Prostate gland (tissue), 2 donors: Measurements from ENCODE around the gene AGBL4. TPM values are rescaled to one million over a fixed set of nuclear protein-coding genes. Genes with fewer than 3 reads are reported as not detected.
"Not testable (repeated sequence)": the region's sequence is repeated elsewhere in the genome, so short reads cannot be mapped to it uniquely, and the experiment has no call there.

ENCODE experiments used
- DNase-seq: peaks from one replicate; pipeline ENCODE4 v3.0.0-alpha.2; 2019; ENCODE audit warnings: low spot score
- H3K27ac ChIP-seq, 2 donors: fragments of 200-600 bp; sonication (generic); 2 replicates each; pipeline ENCODE4 v1.5.1; 2017 to 2019
- H3K27me3 ChIP-seq: fragments of 200-600 bp; sonication (generic); replicated peaks from 2 replicates; pipeline ENCODE4 v1.5.1; 2019; ENCODE audit not compliant: insufficient read depth
- H3K36me3 ChIP-seq, 2 donors: fragments of 200-600 bp; sonication (generic); 1 replicate in 1 of 2; 2 replicates in 1 of 2; pipeline versions ENCODE4 v1.5.1 to v1.8.1; 2017 to 2019
- H3K4me1 ChIP-seq: fragments of 200-600 bp; sonication (generic); replicated peaks from 2 replicates; pipeline ENCODE4 v1.5.1; 2019
- H3K4me3 ChIP-seq, 2 donors: fragments of 200-600 bp; sonication (generic); 2 replicates each; pipeline ENCODE4 v1.5.1; 2017 to 2019
- H3K9me3 ChIP-seq: fragments of 200-600 bp; sonication (generic); 2 replicates; pipeline ENCODE4 v1.5.1; 2017
- CTCF ChIP-seq, 4 experiments: fragments of 200-600 bp in 2 of 4; fragments of 450-650 bp in 2 of 4; sonication (generic) in 2 of 4; IDR thresholded peaks; 1 replicate in 3 of 4; 2 replicates in 1 of 4; pipeline ENCODE4 v1.5.1; 2016 to 2019; ENCODE audit warnings: antibody characterized with exemption in 4 of 4, mild to moderate bottlenecking in 2 of 4, moderate library complexity in 2 of 4
- POLR2A ChIP-seq: fragments of 450-650 bp; IDR thresholded peaks from one replicate; pipeline ENCODE4 v1.6.1; 2016; ENCODE audit warnings: antibody characterized with exemption, mild to moderate bottlenecking
- POLR2AphosphoS5 ChIP-seq: sonication (generic); formaldehyde crosslinking; IDR thresholded peaks from one replicate; pipeline ENCODE4 v1.6.1; 2017; ENCODE audit warnings: antibody characterized with exemption
- WGBS: methylation state at CpG from one replicate; pipeline ENCODE4 v1.1.5; 2018; 5-methylcytosine and 5-hydroxymethylcytosine counted together
- intact Hi-C: fragments of 100-400 bp; cut with DNase I; formaldehyde crosslinking; loops from one replicate; pipeline ENCODE4 v1.14.2; 2022
- total RNA-seq, 2 donors: library from RNA; depleted of rRNA; stranded (reverse); fragments of >200 nt; gene quantifications; one replicate each; pipeline ENCODE4 v1.1.0, GENCODE V29; 2016

The AGBL4 gene
- total RNA-seq, 2 donors from 2014 or later, result 0.82 to 2.7 TPM

- Histone ChIP-seq H3K9me3 (no peaks in the 10 kb centered on the region), H3K27me3 (no peaks in the 10 kb centered on the region), H3K4me3 (no peak overlapping the region), H3K36me3 (no peaks in the 10 kb centered on the region), H3K27ac (no peak overlapping the region), H3K4me1 (peaks cover 3% of the 10 kb centered on the region)
- intact Hi-C loops, result no loop called here
- DNase-seq, result no peak
- 77% methylated on average over 1 of the region's 1 CpG for WGBS
- TF ChIP-seq CTCF (IDR thresholded peaks at IDR 0.05) (no peak), POLR2AphosphoS5 (no peak), POLR2A (no peak)
Observed at GRCh38 chr1:49028396-49028795, 995.4 kb downstream of the AGBL4 start.

- no peak overlapping the region for H3K4me3 ChIP-seq
- 12% methylated on average over 1 of the region's 1 CpG for WGBS
Observed at GRCh38 chr1:49026230-49026811, 997.4 kb downstream of the AGBL4 start.

GRCh38 chr1:49016030-49016977, 1007.5 kb downstream of the AGBL4 start:
- intact Hi-C loops, result no loop called here
- no peaks in the 10 kb centered on the region for H3K9me3 ChIP-seq

More at GRCh38 chr1:49026230-49026811, 997.4 kb downstream of the AGBL4 start:
- Histone ChIP-seq H3K36me3 (no peaks in the 10 kb centered on the region), H3K4me1 (peaks cover 3% of the 10 kb centered on the region), H3K9me3 (no peaks in the 10 kb centered on the region), H3K27me3 (no peaks in the 10 kb centered on the region), H3K27ac (no peak overlapping the region)
- intact Hi-C loops, result no loop called here
- no peak for DNase-seq
- TF ChIP-seq POLR2A, result no peak
- no peak for TF ChIP-seq POLR2AphosphoS5
- TF ChIP-seq CTCF (IDR thresholded peaks at IDR 0.05), result no peak

GRCh38 chr1:49013079-49013478, 1010.7 kb downstream of the AGBL4 start:
- no peak for TF ChIP-seq POLR2AphosphoS5
- no peak for TF ChIP-seq CTCF (IDR thresholded peaks at IDR 0.05)
- no peak for TF ChIP-seq POLR2A
- Histone ChIP-seq H3K4me3 (no peak overlapping the region), H3K4me1 (no peaks in the 10 kb centered on the region), H3K27ac (no peak overlapping the region), H3K27me3 (no peaks in the 10 kb centered on the region), H3K36me3 (no peaks in the 10 kb centered on the region), H3K9me3 (no peaks in the 10 kb centered on the region)
- intact Hi-C loops, result no loop called here
- no peak for DNase-seq

More at GRCh38 chr1:49016030-49016977, 1007.5 kb downstream of the AGBL4 start:
- no peaks in the 10 kb centered on the region for H3K27me3 ChIP-seq
- no peak overlapping the region for H3K4me3 ChIP-seq
- H3K27ac ChIP-seq, result no peak overlapping the region
- no peaks in the 10 kb centered on the region for H3K36me3 ChIP-seq
- 60% methylated on average over 5 of the region's 5 CpGs for WGBS
- H3K4me1 ChIP-seq, result no peaks in the 10 kb centered on the region
- TF ChIP-seq POLR2A (no peak), POLR2AphosphoS5 (no peak), CTCF (IDR thresholded peaks at IDR 0.05) (no peak)
- DNase-seq, result no peak

GRCh38 chr1:49002981-49003380, 1020.8 kb downstream of the AGBL4 start:
- DNase-seq, H3K27ac ChIP-seq, intact Hi-C loops, H3K27me3 ChIP-seq, H3K4me1 ChIP-seq, H3K4me3 ChIP-seq, H3K36me3 ChIP-seq, H3K9me3 ChIP-seq: not testable (repeated sequence)
- 81% methylated on average over 10 of the region's 10 CpGs for WGBS
